HepG2 (cell line): ENCODE measurements around the gene LEAP2. TPM values are rescaled to one million over a fixed set of nuclear protein-coding genes. Genes with fewer than 3 reads are reported as not detected.

Experiments
- ATF2 ChIP-seq: sonication (generic); formaldehyde crosslinking; IDR thresholded peaks from 2 replicates; pipeline ENCODE4 v1.4.0; 2020; ENCODE audit warnings: missing genetic modification reagents
- ATF7 ChIP-seq, 2 experiments: fragments of 450-650 bp in 1 of 2; sonication (generic) in 1 of 2; formaldehyde crosslinking in 1 of 2; IDR thresholded peaks; 2 replicates each; pipeline versions ENCODE4 v1.4.0 to v1.6.1; 2016 to 2020; ENCODE audit warnings: antibody characterized with exemption in 1 of 2, mild to moderate bottlenecking in 1 of 2, missing genetic modification reagents in 1 of 2
- ATRX ChIP-seq: sonication (generic); formaldehyde crosslinking; IDR thresholded peaks from 2 replicates; pipeline ENCODE4 v1.4.0; 2020; ENCODE audit warnings: missing genetic modification reagents, borderline replicate concordance
- BCL6 ChIP-seq: IDR thresholded peaks from 2 replicates; pipeline ENCODE4 v1.6.1; 2016; ENCODE audit warnings: missing genetic modification reagents, missing compliant biosample characterization
- CBX2 ChIP-seq, 2 experiments: fragments of 200-600 bp in 1 of 2; sonication (generic); formaldehyde crosslinking in 1 of 2; IDR thresholded peaks; 2 replicates each; pipeline versions ENCODE4 v1.7.0 to v1.8.1; 2018 to 2022; ENCODE audit warnings: low read depth in 2 of 2, low read length in 1 of 2, mild to moderate bottlenecking in 1 of 2, missing genetic modification reagents in 1 of 2
- CCAR2 ChIP-seq: fragments of 200-400 bp; formaldehyde crosslinking; optimal IDR thresholded peaks from 2 replicates; pipeline ENCODE3; 2018; ENCODE audit warnings: low read depth, mild to moderate bottlenecking, low read length, moderate library complexity
- FIP1L1 ChIP-seq: fragments of 200-400 bp; formaldehyde crosslinking; IDR thresholded peaks from 2 replicates; pipeline ENCODE4 v1.6.1; 2018; ENCODE audit warnings: low read depth, mild to moderate bottlenecking, low read length, moderate library complexity, borderline replicate concordance; ENCODE audit not compliant: insufficient read depth
- HCFC1 ChIP-seq: fragments of 150-350 bp; IDR thresholded peaks from 2 replicates; pipeline ENCODE4 v1.6.1; 2014; ENCODE audit warnings: low read depth, low read length
- HOXA5 ChIP-seq: sonication (generic); formaldehyde crosslinking; IDR thresholded peaks from 2 replicates; pipeline ENCODE4 v1.4.0; 2020; ENCODE audit warnings: missing genetic modification reagents
- KDM3A ChIP-seq: IDR thresholded peaks from 2 replicates; pipeline ENCODE4 v1.6.1; 2018; ENCODE audit warnings: low read depth, missing compliant biosample characterization
- MLLT10 ChIP-seq: sonication (generic); formaldehyde crosslinking; IDR thresholded peaks from 2 replicates; pipeline ENCODE4 v1.4.0; 2020; ENCODE audit warnings: missing genetic modification reagents
- MTF1 ChIP-seq: sonication (generic); formaldehyde crosslinking; IDR thresholded peaks from 2 replicates; pipeline ENCODE4 v1.5.0; 2020; ENCODE audit warnings: missing genetic modification reagents
- MXD4 ChIP-seq: IDR thresholded peaks from 2 replicates; pipeline ENCODE4 v1.6.1; 2016; ENCODE audit warnings: mild to moderate bottlenecking, missing biosample characterization, missing genetic modification reagents
- NR1H2 ChIP-seq: sonication (generic); formaldehyde crosslinking; IDR thresholded peaks from 2 replicates; pipeline ENCODE4 v1.8.1; 2022; ENCODE audit warnings: low read depth, missing genetic modification reagents, borderline replicate concordance
- RARA ChIP-seq: IDR thresholded peaks from 2 replicates; pipeline ENCODE4 v1.6.1; 2016; ENCODE audit warnings: missing genetic modification reagents, missing compliant biosample characterization
- REPIN1 ChIP-seq: sonication (generic); formaldehyde crosslinking; IDR thresholded peaks from 2 replicates; pipeline ENCODE4 v1.8.0; 2022; ENCODE audit warnings: missing genetic modification reagents, low read depth, mild to moderate bottlenecking, borderline replicate concordance
- SMAD1 ChIP-seq: sonication (generic); formaldehyde crosslinking; IDR thresholded peaks from 2 replicates; pipeline ENCODE4 v1.4.0; 2020; ENCODE audit warnings: missing genetic modification reagents, low read depth, mild to moderate bottlenecking, borderline replicate concordance
- SPEN ChIP-seq: sonication (generic); formaldehyde crosslinking; IDR thresholded peaks from 2 replicates; pipeline ENCODE4 v1.5.1; 2020; ENCODE audit warnings: low read depth, mild to moderate bottlenecking, missing genetic modification reagents
- SRF ChIP-seq: IDR thresholded peaks from 2 replicates; pipeline ENCODE4 v1.6.1; 2011; ENCODE audit warnings: mild to moderate bottlenecking, low read depth, low read length, moderate library complexity
- TBX2 ChIP-seq: sonication (generic); formaldehyde crosslinking; IDR thresholded peaks from 2 replicates; pipeline ENCODE4 v1.5.0; 2020; ENCODE audit warnings: missing genetic modification reagents, mild to moderate bottlenecking, borderline replicate concordance
- TP53 ChIP-seq: sonication (generic); formaldehyde crosslinking; conservative IDR thresholded peaks from 2 replicates; pipeline ENCODE4 v1.4.0; 2020; ENCODE audit warnings: missing genetic modification reagents
- WIZ ChIP-seq: sonication (generic); formaldehyde crosslinking; IDR thresholded peaks from 2 replicates; pipeline ENCODE4 v1.5.1; 2020; ENCODE audit warnings: mild to moderate bottlenecking, missing genetic modification reagents
- ZNF12 ChIP-seq: sonication (generic); formaldehyde crosslinking; IDR thresholded peaks from 2 replicates; pipeline ENCODE4 v1.5.0; 2020; ENCODE audit warnings: missing genetic modification reagents
- ZNF180 ChIP-seq: sonication (generic); formaldehyde crosslinking; IDR thresholded peaks from 2 replicates; pipeline ENCODE4 v1.4.0; 2020; ENCODE audit warnings: low read depth, missing genetic modification reagents, borderline replicate concordance
- ZNF207 ChIP-seq: fragments of 450-650 bp; IDR thresholded peaks from 2 replicates; pipeline ENCODE4 v1.6.1; 2016; ENCODE audit warnings: antibody characterized with exemption, borderline replicate concordance
- ZNF569 ChIP-seq: sonication (generic); formaldehyde crosslinking; IDR thresholded peaks from 2 replicates; pipeline ENCODE4 v1.5.0; 2020; ENCODE audit warnings: mild to moderate bottlenecking, missing genetic modification reagents, moderate library complexity, borderline replicate concordance
- ZNF607 ChIP-seq: sonication (generic); formaldehyde crosslinking; IDR thresholded peaks from 2 replicates; pipeline ENCODE4 v1.5.1; 2020; ENCODE audit warnings: missing genetic modification reagents, mild to moderate bottlenecking, borderline replicate concordance
- ZNF839 ChIP-seq: sonication (generic); formaldehyde crosslinking; IDR thresholded peaks from 2 replicates; pipeline ENCODE4 v1.4.0; 2020; ENCODE audit warnings: missing genetic modification reagents, mild to moderate bottlenecking, borderline replicate concordance
- polyA plus RNA-seq, 8 experiments: library from polyadenylated mRNA; depleted of rRNA in 3 of 8; stranded (reverse) in 7 of 8; unstranded in 1 of 8; fragments of >200 nt; fragmentation: Illumina TruSeq in 4 of 8; extraction: Trizol in 4 of 8; gene quantifications; 2 replicates each; pipeline versions ENCODE4 v1.2.1 to v1.2.3, GENCODE V29; 2011 to 2016; ENCODE audit warnings: low read depth in 4 of 8, missing spikeins in 1 of 8, mixed read lengths in 1 of 8; ENCODE audit not compliant: insufficient read depth in 1 of 8
- total RNA-seq, 5 experiments: library from RNA; depleted of rRNA; stranded (reverse); fragments of >200 nt; fragmentation: Illumina TruSeq; extraction: Trizol; gene quantifications; 2 replicates each; pipeline ENCODE4 v1.2.3, GENCODE V29; 2016; ENCODE audit warnings: low read depth in 1 of 5
- TF ChIP-seq, protein P1 (sequence below): sonication (generic); formaldehyde crosslinking; IDR thresholded peaks from 2 replicates; pipeline ENCODE4 v1.8.0; 2022; ENCODE audit warnings: missing genetic modification reagents, mild to moderate bottlenecking, borderline replicate concordance
- TF ChIP-seq, protein P2 (sequence below), 2 experiments: fragments of 450-650 bp in 1 of 2; sonication (generic) in 1 of 2; formaldehyde crosslinking; IDR thresholded peaks; 2 replicates each; pipeline versions ENCODE4 v1.5.0 to v1.8.0; 2020 to 2022; ENCODE audit warnings: mild to moderate bottlenecking in 1 of 2, missing genetic modification reagents in 1 of 2

LEAP2 gene
- total and polyA plus RNA-seq, 2 of the 13 experiments (the other 11 are each of a cell fraction or from before 2014, with no cell fraction given): 23.9 to 51.9 TPM

- TF ChIP-seq SPEN (CRISPR knock-in tag) (no peak), RARA (CRISPR knock-in tag) (peak; percentile 33; the same call in 1 of the 2 replicates), ATF2 (CRISPR knock-in tag) (0 out of 2 replicates have a peak, but pooled peaks have one; percentile 21), TP53 (CRISPR knock-in tag) (no peak), ZNF207 (no peak), CBX2 (IDR thresholded peaks at IDR 0.05; ENCODE audit: low read depth, low read length) (no peak), CBX2 (CRISPR knock-in tag; IDR thresholded peaks at IDR 0.05; ENCODE audit: low read depth) (no peak), TBX2 (CRISPR knock-in tag) (peak; percentile 40; the same call in 1 of the 2 replicates), MXD4 (CRISPR knock-in tag) (no peak), ZNF839 (no peak), BCL6 (CRISPR knock-in tag) (peak; percentile 58), WIZ (no peak), HCFC1 (no peak), ZNF180 (CRISPR knock-in tag) (no peak), ATF7 (IDR thresholded peaks at IDR 0.05) (peak; percentile 72), ATF7 (CRISPR knock-in tag; IDR thresholded peaks at IDR 0.05) (no peak), HOXA5 (no peak), ZNF607 (CRISPR knock-in tag) (no peak), NR1H2 (CRISPR knock-in tag) (no peak), CCAR2 (no peak), REPIN1 (CRISPR knock-in tag) (no peak), MTF1 (CRISPR knock-in tag) (no peak), ZNF12 (CRISPR knock-in tag) (no peak), KDM3A (no peak), ATRX (no peak), SMAD1 (CRISPR knock-in tag) (no peak), MLLT10 (CRISPR knock-in tag) (no peak), ZNF569 (CRISPR knock-in tag) (no peak), FIP1L1 (no peak), SRF (no peak)
- TF ChIP-seq, protein P1, sequence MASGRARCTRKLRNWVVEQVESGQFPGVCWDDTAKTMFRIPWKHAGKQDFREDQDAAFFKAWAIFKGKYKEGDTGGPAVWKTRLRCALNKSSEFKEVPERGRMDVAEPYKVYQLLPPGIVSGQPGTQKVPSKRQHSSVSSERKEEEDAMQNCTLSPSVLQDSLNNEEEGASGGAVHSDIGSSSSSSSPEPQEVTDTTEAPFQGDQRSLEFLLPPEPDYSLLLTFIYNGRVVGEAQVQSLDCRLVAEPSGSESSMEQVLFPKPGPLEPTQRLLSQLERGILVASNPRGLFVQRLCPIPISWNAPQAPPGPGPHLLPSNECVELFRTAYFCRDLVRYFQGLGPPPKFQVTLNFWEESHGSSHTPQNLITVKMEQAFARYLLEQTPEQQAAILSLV: no peak
- TF ChIP-seq, protein P2, sequence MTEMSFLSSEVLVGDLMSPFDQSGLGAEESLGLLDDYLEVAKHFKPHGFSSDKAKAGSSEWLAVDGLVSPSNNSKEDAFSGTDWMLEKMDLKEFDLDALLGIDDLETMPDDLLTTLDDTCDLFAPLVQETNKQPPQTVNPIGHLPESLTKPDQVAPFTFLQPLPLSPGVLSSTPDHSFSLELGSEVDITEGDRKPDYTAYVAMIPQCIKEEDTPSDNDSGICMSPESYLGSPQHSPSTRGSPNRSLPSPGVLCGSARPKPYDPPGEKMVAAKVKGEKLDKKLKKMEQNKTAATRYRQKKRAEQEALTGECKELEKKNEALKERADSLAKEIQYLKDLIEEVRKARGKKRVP (CRISPR knock-in tag; IDR thresholded peaks at IDR 0.05): peak; percentile 82 to 95
Measured at GRCh38 chr5:132849347-132849746, 24.1 kb upstream of the LEAP2 start (continued).
